Lower leg skin (tissue), 3 donors: ENCODE data around the gene NPAS3.

Experiments used
- POLR2A ChIP-seq, 2 donors: fragments of 450-650 bp; IDR thresholded peaks; one replicate each; pipeline ENCODE4 v1.6.1; 2016 to 2017; ENCODE audit warnings: antibody characterized with exemption in 2 of 2, mild to moderate bottlenecking in 1 of 2, moderate library complexity in 1 of 2
- TF ChIP-seq, protein P1 (sequence below), 3 donors: fragments of 450-650 bp; IDR thresholded peaks; one replicate each; pipeline ENCODE4 v1.5.1; 2016; ENCODE audit warnings: antibody characterized with exemption in 3 of 3, mild to moderate bottlenecking in 3 of 3, moderate library complexity in 2 of 3

- TF ChIP-seq, protein P1, sequence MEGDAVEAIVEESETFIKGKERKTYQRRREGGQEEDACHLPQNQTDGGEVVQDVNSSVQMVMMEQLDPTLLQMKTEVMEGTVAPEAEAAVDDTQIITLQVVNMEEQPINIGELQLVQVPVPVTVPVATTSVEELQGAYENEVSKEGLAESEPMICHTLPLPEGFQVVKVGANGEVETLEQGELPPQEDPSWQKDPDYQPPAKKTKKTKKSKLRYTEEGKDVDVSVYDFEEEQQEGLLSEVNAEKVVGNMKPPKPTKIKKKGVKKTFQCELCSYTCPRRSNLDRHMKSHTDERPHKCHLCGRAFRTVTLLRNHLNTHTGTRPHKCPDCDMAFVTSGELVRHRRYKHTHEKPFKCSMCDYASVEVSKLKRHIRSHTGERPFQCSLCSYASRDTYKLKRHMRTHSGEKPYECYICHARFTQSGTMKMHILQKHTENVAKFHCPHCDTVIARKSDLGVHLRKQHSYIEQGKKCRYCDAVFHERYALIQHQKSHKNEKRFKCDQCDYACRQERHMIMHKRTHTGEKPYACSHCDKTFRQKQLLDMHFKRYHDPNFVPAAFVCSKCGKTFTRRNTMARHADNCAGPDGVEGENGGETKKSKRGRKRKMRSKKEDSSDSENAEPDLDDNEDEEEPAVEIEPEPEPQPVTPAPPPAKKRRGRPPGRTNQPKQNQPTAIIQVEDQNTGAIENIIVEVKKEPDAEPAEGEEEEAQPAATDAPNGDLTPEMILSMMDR (IDR thresholded peaks at IDR 0.05), result no peak
- TF ChIP-seq POLR2A (IDR thresholded peaks at IDR 0.05), result no peak
Observed at GRCh38 chr14:33653308-33653695, 714.6 kb downstream of the NPAS3 start.
